B cell (primary cell): ENCODE data around the gene CES1. TPM values are rescaled to one million over a fixed set of nuclear protein-coding genes. Genes with fewer than 3 reads are reported as not detected.

Experiments
- ATAC-seq: fragments of 200-7000 bp; cut with Tn5 transposase; one replicate; pipeline ENCODE4 v1.10.0; 2021; ENCODE audit warnings: low read depth, mild to moderate bottlenecking, moderate number of reproducible peaks, moderate library complexity
- CTCF ChIA-PET: fragments of 350-600 bp; sonication (Branson Sonifier 250); formaldehyde crosslinking; loops from one replicate; lab custom pipeline; 2021; ENCODE audit warnings: antibody characterized with exemption, inconsistent platforms; lab: Charles Lee
- POLR2A ChIA-PET: fragments of 350-600 bp; sonication (Branson Sonifier 250); formaldehyde crosslinking; loops from one replicate; lab custom pipeline; 2021; ENCODE audit warnings: antibody characterized with exemption; lab: Charles Lee
- DNase-seq: peaks from one replicate; pipeline ENCODE4 v3.0.0; 2013
- H2AFZ ChIP-seq: 2 replicates; pipeline ENCODE4 v1.6.1; 2012; ENCODE audit warnings: mild to moderate bottlenecking, low read depth, low read length; ENCODE audit not compliant: insufficient read depth, poor library complexity, severe bottlenecking
- H3K27ac ChIP-seq, 2 donors: 1 replicate in 1 of 2; 2 replicates in 1 of 2; pipeline ENCODE4 v1.5.1; 2012 to 2013; ENCODE audit warnings: low read length in 2 of 2, mild to moderate bottlenecking in 2 of 2, moderate library complexity in 1 of 2
- H3K27me3 ChIP-seq, 4 experiments: fragments of 200-600 bp in 1 of 4; sonication (generic) in 1 of 4; replicated peaks in 1 of 4; 1 replicate in 2 of 4; 2 replicates in 2 of 4; pipeline versions ENCODE4 v1.6.1 to v1.7.0; 2013 to 2016; ENCODE audit warnings: low read length in 3 of 4, mild to moderate bottlenecking in 2 of 4, mixed read lengths in 1 of 4, moderate library complexity in 1 of 4; ENCODE audit not compliant: insufficient read depth in 4 of 4, control insufficient read depth in 3 of 4; ENCODE audit errors: control extremely low read depth in 1 of 4
- H3K36me3 ChIP-seq, 2 experiments: replicated peaks in 1 of 2; 1 replicate in 1 of 2; 2 replicates in 1 of 2; pipeline versions ENCODE4 v1.6.1 to v1.7.1; 2013; ENCODE audit warnings: low read length in 1 of 2; ENCODE audit not compliant: insufficient read depth in 2 of 2, control insufficient read depth in 1 of 2; ENCODE audit errors: control extremely low read depth in 1 of 2, extremely low read depth in 1 of 2
- H3K4me1 ChIP-seq, 2 donors: fragments of 200-600 bp in 1 of 2; sonication (generic) in 1 of 2; 1 replicate in 1 of 2; 2 replicates in 1 of 2; pipeline versions ENCODE4 v1.5.1 to v1.6.1; 2013 to 2017; ENCODE audit warnings: low read length in 2 of 2; ENCODE audit not compliant: control insufficient read depth in 2 of 2, insufficient read depth in 2 of 2
- H3K4me2 ChIP-seq: replicated peaks from 2 replicates; pipeline ENCODE3; 2012; ENCODE audit warnings: mild to moderate bottlenecking, low read depth, low read length; ENCODE audit not compliant: poor library complexity, severe bottlenecking
- H3K4me3 ChIP-seq, 5 experiments: fragments of 200-600 bp in 1 of 5; sonication (generic) in 1 of 5; 1 replicate in 3 of 5; 2 replicates in 2 of 5; pipeline versions ENCODE4 v1.5.1 to v1.7.0; 2011 to 2016; ENCODE audit warnings: low read length in 4 of 5, mild to moderate bottlenecking in 4 of 5, low read depth in 2 of 5, control low read depth in 1 of 5, moderate library complexity in 1 of 5; ENCODE audit not compliant: insufficient read depth in 1 of 5; ENCODE audit errors: control extremely low read depth in 1 of 5, extremely low read depth in 1 of 5
- H3K79me2 ChIP-seq: fragments of 200-600 bp; sonication (generic); one replicate; pipeline ENCODE4 v1.6.0; 2016; ENCODE audit warnings: low read length; ENCODE audit not compliant: control insufficient read depth, insufficient read depth
- H3K9ac ChIP-seq: fragments of 200-600 bp; sonication (generic); 2 replicates; pipeline ENCODE4 v1.6.1; 2017; ENCODE audit warnings: mild to moderate bottlenecking, low read length, moderate library complexity
- H3K9me3 ChIP-seq, 3 donors: one replicate each; pipeline versions ENCODE4 v1.6.1 to v1.7.1; 2013; ENCODE audit warnings: low read length in 2 of 3; ENCODE audit not compliant: control insufficient read depth in 2 of 3, insufficient read depth in 1 of 3; ENCODE audit errors: control extremely low read depth in 1 of 3
- H4K20me1 ChIP-seq: 2 replicates; pipeline ENCODE4 v1.6.0; 2012; ENCODE audit warnings: mild to moderate bottlenecking, low read length; ENCODE audit not compliant: insufficient read depth, control insufficient read depth, poor library complexity, severe bottlenecking
- H3K27ac Mint-ChIP-seq: one replicate; pipeline ENCODE4 v1.8.0; 2021; ENCODE audit warnings: mixed read lengths
- H3K27me3 Mint-ChIP-seq: one replicate; pipeline ENCODE4 v1.8.0; 2021; ENCODE audit warnings: mixed read lengths
- H3K4me1 Mint-ChIP-seq: one replicate; pipeline ENCODE4 v1.8.0; 2021; ENCODE audit warnings: mixed read lengths
- H3K4me3 Mint-ChIP-seq: one replicate; pipeline ENCODE4 v1.8.0; 2021; ENCODE audit warnings: mixed read lengths
- H3K9me3 Mint-ChIP-seq: one replicate; pipeline ENCODE4 v1.8.0; 2022; ENCODE audit warnings: mixed read lengths; ENCODE audit not compliant: insufficient read depth
- EZH2 ChIP-seq: IDR thresholded peaks from 2 replicates; pipeline ENCODE4 v1.6.1; 2012; ENCODE audit warnings: borderline replicate concordance, low read depth, mild to moderate bottlenecking, moderate library complexity, low read length; ENCODE audit not compliant: insufficient read depth, poor library complexity, severe bottlenecking
- WGBS: methylation state at CpG from one replicate; pipeline ENCODE4 v1.1.5; 2013; ENCODE audit warnings: missing lambda C conversion rate; ENCODE audit not compliant: insufficient coverage; 5-methylcytosine and 5-hydroxymethylcytosine counted together
- intact Hi-C: fragments of 100-400 bp; cut with micrococcal nuclease; formaldehyde crosslinking; loops from one replicate; pipeline ENCODE4 v1.10.0; 2022
- polyA plus RNA-seq: library from polyadenylated mRNA; depleted of rRNA; stranded (reverse); fragments of >200 nt; gene quantifications from 2 replicates; pipeline ENCODE4 v1.2.3, GENCODE V29; 2012
- total RNA-seq, 2 donors: library from RNA; stranded (reverse); fragments of 120-200 nt in 1 of 2; gene quantifications; 1 replicate in 1 of 2; 2 replicates in 1 of 2; pipeline versions ENCODE4 v1.2.3 to v1.2.4, GENCODE V29; 2013 to 2022
- TF ChIP-seq, protein P1 (sequence below): fragments of 200-600 bp; IDR thresholded peaks from one replicate; pipeline ENCODE4 v1.8.0; 2022; ENCODE audit warnings: antibody characterized with exemption, mild to moderate bottlenecking

The CES1 gene
- total and polyA plus RNA-seq, 2 donors (not counting 1 experiment from before 2014, with no cell fraction given) = 0.37 to 1.2 TPM

DNA sequence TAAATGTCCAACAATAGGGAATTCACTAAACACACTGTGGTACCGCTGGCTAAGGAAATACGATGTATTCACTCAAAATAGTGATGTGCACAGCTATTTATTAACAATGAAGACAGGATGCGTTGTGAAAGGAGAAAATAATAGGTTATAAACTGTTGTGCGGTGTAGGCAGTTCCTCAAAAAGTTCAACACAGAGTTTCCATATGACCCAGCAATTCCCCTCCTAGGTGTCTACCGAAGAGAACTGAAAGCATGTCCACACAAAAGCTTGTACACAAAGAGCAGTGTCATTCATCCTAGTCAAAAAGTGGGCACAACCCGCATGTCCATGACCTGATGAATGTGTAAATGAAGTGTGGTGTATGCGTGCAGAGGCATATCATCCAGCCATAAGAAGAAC is 1.2 kb upstream of the CES1 start:
- H3K27ac Mint-ChIP-seq = no peak overlapping the region
- WGBS = no CpG with 5 or more reads among the region's 7 CpGs

DNA sequence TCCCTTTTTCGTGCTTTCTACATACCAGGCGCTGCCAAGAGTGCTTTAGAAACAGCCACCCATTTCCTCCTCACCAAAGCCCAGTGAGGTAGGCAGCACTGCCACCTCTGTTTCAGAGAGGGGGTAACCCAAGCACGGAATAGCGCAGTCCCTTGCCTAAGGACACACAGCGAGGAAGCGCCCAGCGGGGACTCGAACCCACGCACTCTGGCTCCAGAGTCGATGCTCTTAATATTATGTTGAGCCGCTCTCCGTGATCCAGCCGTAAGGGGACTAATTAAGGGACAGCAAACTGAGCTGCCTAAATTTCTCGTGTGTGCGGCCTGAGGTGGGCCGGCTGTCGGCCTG is 497 bp downstream of the CES1 start:
- Histone ChIP-seq H3K27ac (no peak overlapping the region), H3K4me3 (no peak overlapping the region), H3K36me3 (no peaks in the 10 kb centered on the region), H3K9me3 (no peaks in the 10 kb centered on the region), H3K4me2 (no peak overlapping the region), H3K79me2 (no peaks in the 10 kb centered on the region), H2AFZ (no peak overlapping the region), H3K27me3 (no peaks in the 10 kb centered on the region), H4K20me1 (no peaks in the 10 kb centered on the region), H3K9ac (no peak overlapping the region), H3K4me1 (no peaks in the 10 kb centered on the region)
- WGBS = 94% methylated on average over 17 of the region's 17 CpGs
- ATAC-seq = no peak
- TF ChIP-seq, protein P1, sequence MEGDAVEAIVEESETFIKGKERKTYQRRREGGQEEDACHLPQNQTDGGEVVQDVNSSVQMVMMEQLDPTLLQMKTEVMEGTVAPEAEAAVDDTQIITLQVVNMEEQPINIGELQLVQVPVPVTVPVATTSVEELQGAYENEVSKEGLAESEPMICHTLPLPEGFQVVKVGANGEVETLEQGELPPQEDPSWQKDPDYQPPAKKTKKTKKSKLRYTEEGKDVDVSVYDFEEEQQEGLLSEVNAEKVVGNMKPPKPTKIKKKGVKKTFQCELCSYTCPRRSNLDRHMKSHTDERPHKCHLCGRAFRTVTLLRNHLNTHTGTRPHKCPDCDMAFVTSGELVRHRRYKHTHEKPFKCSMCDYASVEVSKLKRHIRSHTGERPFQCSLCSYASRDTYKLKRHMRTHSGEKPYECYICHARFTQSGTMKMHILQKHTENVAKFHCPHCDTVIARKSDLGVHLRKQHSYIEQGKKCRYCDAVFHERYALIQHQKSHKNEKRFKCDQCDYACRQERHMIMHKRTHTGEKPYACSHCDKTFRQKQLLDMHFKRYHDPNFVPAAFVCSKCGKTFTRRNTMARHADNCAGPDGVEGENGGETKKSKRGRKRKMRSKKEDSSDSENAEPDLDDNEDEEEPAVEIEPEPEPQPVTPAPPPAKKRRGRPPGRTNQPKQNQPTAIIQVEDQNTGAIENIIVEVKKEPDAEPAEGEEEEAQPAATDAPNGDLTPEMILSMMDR = no peak
- no peak for TF ChIP-seq EZH2
- peaks cover 6% of the 10 kb centered on the region for H3K4me1 Mint-ChIP-seq
- intact Hi-C loops = no loop called here
- DNase-seq = no peak
- peaks cover 24% of the 10 kb centered on the region for H3K27me3 Mint-ChIP-seq
- H3K27ac Mint-ChIP-seq = no peak overlapping the region
- H3K4me3 Mint-ChIP-seq = no peak overlapping the region
- POLR2A ChIA-PET = no interaction called here
- no peaks in the 10 kb centered on the region for H3K9me3 Mint-ChIP-seq
- CTCF ChIA-PET = no interaction called here

More for the DNA sequence above, 1.2 kb upstream of the CES1 start:
- Mint-ChIP-seq H3K9me3 (no peaks in the 10 kb centered on the region), H3K27me3 (peaks cover 20% of the 10 kb centered on the region), H3K4me1 (peaks cover 6% of the 10 kb centered on the region), H3K4me3 (no peak overlapping the region)
- no peak overlapping the region for H3K4me3 ChIP-seq
- no peaks in the 10 kb centered on the region for H4K20me1 ChIP-seq
- no peaks in the 10 kb centered on the region for H3K27me3 ChIP-seq
- DNase-seq = no peak
- CTCF ChIA-PET = no interaction called here
- no peaks in the 10 kb centered on the region for H3K36me3 ChIP-seq
- TF ChIP-seq EZH2 = no peak
- TF ChIP-seq, protein P1 = no peak
- no peak overlapping the region for H3K9ac ChIP-seq
- intact Hi-C loops = no loop called here
- no peak overlapping the region for H2AFZ ChIP-seq
- H3K9me3 ChIP-seq = no peaks in the 10 kb centered on the region
- ATAC-seq = no peak
- POLR2A ChIA-PET = no interaction called here
- H3K4me2 ChIP-seq = no peak overlapping the region
- H3K4me1 ChIP-seq = no peaks in the 10 kb centered on the region
- H3K27ac ChIP-seq = no peak overlapping the region
- no peaks in the 10 kb centered on the region for H3K79me2 ChIP-seq
